Stomach smooth muscle (tissue), 2 donors: ENCODE results near the gene HUNK.

Experiments
- H3K27ac ChIP-seq: one replicate; pipeline ENCODE4 v1.7.0; 2013; ENCODE audit warnings: mild to moderate bottlenecking, low read length, inconsistent platforms
- H3K27me3 ChIP-seq, 2 donors: one replicate each; pipeline ENCODE4 v1.7.0; 2013; ENCODE audit warnings: low read length in 2 of 2; ENCODE audit not compliant: insufficient read depth in 2 of 2, control insufficient read depth in 1 of 2
- H3K36me3 ChIP-seq, 2 donors: one replicate each; pipeline ENCODE4 v1.7.0; 2013; ENCODE audit warnings: low read length in 2 of 2; ENCODE audit not compliant: control insufficient read depth in 2 of 2, insufficient read depth in 2 of 2
- H3K4me1 ChIP-seq: one replicate; pipeline ENCODE4 v1.7.0; 2013; ENCODE audit warnings: low read length; ENCODE audit not compliant: control insufficient read depth, insufficient read depth
- H3K4me3 ChIP-seq, 2 donors: one replicate each; pipeline ENCODE4 v1.7.0; 2013; ENCODE audit warnings: low read length in 2 of 2
- H3K9ac ChIP-seq, 2 donors: one replicate each; pipeline ENCODE4 v1.7.0; 2013; ENCODE audit warnings: low read length in 2 of 2, mild to moderate bottlenecking in 1 of 2
- H3K9me3 ChIP-seq, 2 donors: one replicate each; pipeline ENCODE4 v1.7.0; 2013; ENCODE audit warnings: low read length in 2 of 2; ENCODE audit not compliant: control insufficient read depth in 2 of 2
- donor health status: healthy.
- donor health status: Pancreatic carcinoma.

Gene HUNK

DNA sequence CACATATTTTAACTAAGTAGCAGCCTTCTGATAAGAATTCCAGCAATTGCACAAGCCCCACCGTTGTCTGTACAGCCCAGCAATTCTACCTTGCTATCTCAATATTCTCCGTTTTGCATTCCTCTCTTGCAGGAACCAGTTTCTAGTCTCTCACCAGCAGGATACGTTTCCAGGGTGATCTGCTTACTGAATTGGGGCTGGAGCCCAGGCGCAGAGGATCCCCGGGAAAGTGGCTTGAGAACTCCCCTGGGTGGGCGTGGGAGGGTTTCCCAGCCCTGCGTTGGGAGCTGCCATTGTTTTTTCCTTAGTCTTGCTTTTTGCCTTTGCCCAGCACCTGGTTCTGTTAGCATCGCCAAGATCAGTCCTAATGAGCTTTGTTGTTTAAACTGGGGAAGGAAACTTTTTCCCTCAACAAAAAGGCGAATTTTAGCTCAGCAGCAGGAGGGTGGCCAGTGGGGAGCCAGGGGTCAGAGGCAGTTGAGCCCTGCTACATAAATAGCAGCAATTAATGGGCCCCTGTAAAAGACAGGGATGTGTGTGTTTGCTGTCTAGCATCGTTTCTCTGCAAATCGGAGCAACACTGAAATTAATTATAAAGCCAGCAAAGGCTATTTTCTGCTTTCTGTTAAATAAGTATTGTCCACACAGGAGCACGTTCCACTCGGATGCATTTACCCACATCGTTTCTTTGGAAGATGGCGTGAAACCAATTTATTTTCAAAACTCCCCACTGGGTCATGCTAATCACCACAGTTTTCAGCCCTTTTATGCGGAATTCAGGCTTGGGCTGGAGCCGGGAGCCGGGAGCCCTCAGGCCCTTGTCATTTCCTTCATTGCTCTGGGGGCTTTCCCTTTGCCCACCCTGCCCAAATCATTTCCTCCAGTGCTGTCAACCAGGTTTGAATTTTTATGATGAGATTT lies 36.6 kb downstream of the HUNK start:
- H3K9me3 ChIP-seq = no peaks in the 10 kb centered on the region
- H3K9ac ChIP-seq = no peak overlapping the region
- no peak overlapping the region for H3K27ac ChIP-seq
- H3K36me3 ChIP-seq = no peaks in the 10 kb centered on the region
- no peak overlapping the region for H3K4me3 ChIP-seq
- H3K27me3 ChIP-seq = no peaks in the 10 kb centered on the region
- H3K4me1 ChIP-seq = peaks cover 2% of the 10 kb centered on the region

DNA sequence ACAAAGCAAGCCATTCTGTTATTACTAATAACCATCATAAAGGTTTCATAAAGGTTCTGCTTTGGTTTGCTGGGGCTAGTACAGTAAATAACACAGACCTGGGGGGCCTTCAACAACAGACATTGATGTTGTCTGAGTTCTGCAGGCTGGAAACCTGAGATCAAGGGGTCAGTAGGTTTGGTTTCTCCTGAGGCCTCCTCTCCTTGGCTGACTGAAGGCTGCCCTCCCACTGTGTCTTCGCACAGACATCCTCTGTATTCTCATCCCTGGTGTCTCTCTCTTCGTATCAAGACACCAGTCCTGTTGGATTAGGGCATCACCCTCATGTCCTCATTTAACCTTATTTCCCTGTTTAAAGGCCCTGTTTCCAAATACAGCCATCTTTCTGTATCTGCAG lies 37.3 kb downstream of the HUNK start:
- H3K27me3 ChIP-seq = no peaks in the 10 kb centered on the region
- H3K9ac ChIP-seq = no peak overlapping the region
- peaks cover 2% of the 10 kb centered on the region for H3K4me1 ChIP-seq
- no peaks in the 10 kb centered on the region for H3K9me3 ChIP-seq
- no peak overlapping the region for H3K4me3 ChIP-seq
- H3K36me3 ChIP-seq = no peaks in the 10 kb centered on the region
- H3K27ac ChIP-seq = no peak overlapping the region

DNA sequence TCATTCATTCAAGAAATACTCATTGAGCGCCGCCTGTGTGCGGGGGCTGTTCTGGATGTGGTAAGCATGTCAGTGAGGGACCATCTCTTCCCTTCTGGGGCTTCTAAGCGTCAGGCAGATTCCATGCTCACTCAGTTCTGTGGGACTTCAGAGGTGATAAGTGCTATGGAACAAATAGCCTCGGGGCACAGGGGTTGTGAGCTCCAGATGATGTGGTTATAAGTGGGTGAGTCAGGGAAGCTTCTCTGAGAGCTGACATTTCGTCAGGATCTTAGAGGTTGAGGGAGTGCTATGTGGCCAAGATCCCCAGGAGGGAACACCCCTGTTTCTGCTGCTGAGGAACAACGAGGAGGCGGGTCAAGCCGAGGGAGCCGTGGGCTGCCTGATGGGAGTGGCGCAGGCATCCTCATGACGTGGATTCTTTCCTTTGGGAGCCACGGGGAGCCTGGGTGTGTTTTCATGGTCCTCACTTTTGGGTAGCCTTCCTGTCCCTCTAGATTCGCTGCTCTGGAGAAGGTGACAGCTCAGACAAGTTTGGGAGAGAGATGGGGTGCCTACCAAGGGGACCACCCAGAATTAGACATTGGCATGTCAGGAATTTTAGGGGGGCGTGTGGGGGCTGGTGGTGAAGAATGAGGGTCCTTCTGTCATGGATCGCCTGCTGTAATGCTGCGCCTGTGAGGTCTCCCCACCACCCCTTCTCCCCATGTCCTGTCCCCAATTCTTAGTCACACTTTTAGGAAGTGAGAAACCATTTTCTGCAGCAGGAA lies 38.5 kb downstream of the HUNK start:
- no peak overlapping the region for H3K4me3 ChIP-seq
- no peak overlapping the region for H3K27ac ChIP-seq
- no peak overlapping the region for H3K9ac ChIP-seq
- H3K27me3 ChIP-seq = no peaks in the 10 kb centered on the region
- H3K36me3 ChIP-seq = no peaks in the 10 kb centered on the region
- H3K9me3 ChIP-seq = no peaks in the 10 kb centered on the region
- peaks cover 2% of the 10 kb centered on the region for H3K4me1 ChIP-seq

DNA sequence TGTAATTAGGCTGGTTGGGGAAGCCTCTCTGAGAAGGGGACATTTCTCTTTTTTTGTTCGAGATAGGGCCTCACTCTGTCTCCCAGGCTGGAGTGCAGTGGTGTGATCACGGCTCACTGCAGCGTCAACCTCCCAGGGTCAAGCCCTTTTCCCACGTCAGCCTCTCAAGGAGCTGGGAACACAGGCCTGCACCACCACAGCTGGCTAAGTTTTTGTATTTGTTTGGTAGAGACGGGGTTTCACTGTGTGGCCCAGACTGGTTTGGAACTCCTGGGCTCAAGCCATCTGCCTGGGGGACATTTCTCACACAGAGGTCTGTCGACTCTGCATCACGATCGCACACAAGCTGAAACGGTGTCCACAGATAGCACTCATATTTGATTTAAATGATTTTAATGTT lies 39.7 kb downstream of the HUNK start:
- H3K27me3 ChIP-seq = no peaks in the 10 kb centered on the region
- no peaks in the 10 kb centered on the region for H3K36me3 ChIP-seq
- no peak overlapping the region for H3K27ac ChIP-seq
- H3K4me1 ChIP-seq = peaks cover 2% of the 10 kb centered on the region
- no peak overlapping the region for H3K4me3 ChIP-seq
- no peak overlapping the region for H3K9ac ChIP-seq
- no peaks in the 10 kb centered on the region for H3K9me3 ChIP-seq

DNA sequence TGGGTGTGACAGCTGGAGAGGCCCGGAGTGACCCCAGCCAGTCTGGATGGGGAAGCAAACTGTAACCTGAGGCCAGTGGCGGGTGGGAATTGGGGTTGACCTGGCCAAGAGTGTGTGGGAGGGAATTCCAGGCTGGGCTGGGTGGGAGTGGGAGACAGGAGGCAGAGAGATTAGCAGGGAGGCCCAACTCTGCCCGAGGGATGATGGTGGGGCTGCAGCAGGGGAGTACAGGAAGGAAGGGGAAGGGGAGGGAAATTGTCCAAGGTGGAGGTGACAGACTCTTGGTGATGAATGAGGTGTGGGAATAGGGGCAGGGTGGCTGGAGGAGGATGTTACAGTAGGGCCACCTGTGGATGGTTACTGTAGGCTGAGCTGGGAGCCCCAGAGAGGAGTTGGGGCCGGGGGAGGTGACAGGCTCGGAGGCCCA lies 40.4 kb downstream of the HUNK start:
- Histone ChIP-seq H3K4me3 (no peak overlapping the region), H3K27ac (no peak overlapping the region), H3K36me3 (no peaks in the 10 kb centered on the region), H3K27me3 (no peaks in the 10 kb centered on the region), H3K4me1 (peaks cover 2% of the 10 kb centered on the region), H3K9me3 (no peaks in the 10 kb centered on the region), H3K9ac (no peak overlapping the region)

DNA sequence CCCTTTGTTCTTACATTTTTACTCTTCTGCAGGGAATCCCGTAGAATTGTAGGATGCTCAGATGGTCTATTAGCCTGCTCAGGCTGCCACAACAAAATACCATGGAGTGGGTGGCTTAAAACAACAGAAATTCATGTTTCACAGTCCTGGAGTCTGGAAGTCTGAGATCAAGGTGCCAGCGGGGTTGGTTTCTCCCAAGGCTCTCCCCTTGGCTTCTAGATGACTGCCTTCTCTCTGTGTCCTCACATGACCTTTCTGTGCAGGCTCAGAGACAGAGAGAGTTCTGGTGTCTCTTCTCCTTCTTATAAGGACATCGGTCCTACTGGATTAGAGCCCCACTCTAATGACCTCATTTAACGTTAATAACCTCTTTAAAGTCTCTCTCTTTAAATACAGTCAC lies 41.7 kb downstream of the HUNK start:
- no peaks in the 10 kb centered on the region for H3K9me3 ChIP-seq
- H3K27ac ChIP-seq = no peak overlapping the region
- H3K27me3 ChIP-seq = no peaks in the 10 kb centered on the region
- H3K36me3 ChIP-seq = no peaks in the 10 kb centered on the region
- H3K9ac ChIP-seq = no peak overlapping the region
- H3K4me1 ChIP-seq = no peaks in the 10 kb centered on the region
- no peak overlapping the region for H3K4me3 ChIP-seq

DNA sequence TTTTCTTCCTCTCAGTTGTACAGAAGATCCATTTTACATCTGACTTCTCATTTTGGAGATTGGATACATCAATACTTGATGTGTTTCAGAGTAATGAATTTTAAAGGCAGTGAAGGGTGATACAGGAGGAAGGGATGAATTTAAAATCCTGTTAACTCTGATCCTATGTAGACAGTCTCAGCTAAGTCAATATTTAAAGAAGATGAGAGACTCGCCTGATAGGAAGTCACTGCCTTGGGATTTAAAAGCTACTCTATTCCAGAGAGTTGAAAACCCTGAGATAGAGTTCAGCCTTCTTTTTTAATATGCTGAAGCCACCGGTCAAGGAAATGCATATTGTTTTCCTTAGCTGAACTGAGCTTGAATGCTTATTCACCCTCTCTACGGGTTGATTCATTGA lies 42.7 kb downstream of the HUNK start:
- H3K36me3 ChIP-seq = no peaks in the 10 kb centered on the region
- H3K4me1 ChIP-seq = no peaks in the 10 kb centered on the region
- no peak overlapping the region for H3K27ac ChIP-seq
- no peaks in the 10 kb centered on the region for H3K9me3 ChIP-seq
- H3K27me3 ChIP-seq = no peaks in the 10 kb centered on the region
- H3K9ac ChIP-seq = no peak overlapping the region
- no peak overlapping the region for H3K4me3 ChIP-seq

DNA sequence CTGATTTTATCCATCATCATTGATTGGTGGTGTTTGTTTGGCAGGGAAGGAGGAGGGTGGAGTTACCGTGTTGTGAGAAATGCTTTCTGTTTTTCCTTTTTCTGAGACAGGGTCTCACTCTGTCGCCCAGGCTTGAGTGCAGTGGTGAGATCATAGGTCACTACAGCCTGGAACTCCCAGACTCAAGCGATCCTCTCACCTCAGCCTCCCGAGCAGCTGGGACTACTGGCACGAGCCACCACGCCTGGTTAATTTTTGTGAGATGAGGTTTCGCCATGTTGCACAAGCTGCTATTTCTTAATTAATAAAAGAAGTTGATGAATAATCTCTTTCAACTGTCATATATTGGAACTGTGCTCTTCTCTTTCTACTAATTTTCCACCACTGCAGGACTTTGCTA lies 44.3 kb downstream of the HUNK start:
- H3K4me1 ChIP-seq = no peaks in the 10 kb centered on the region
- no peak overlapping the region for H3K9ac ChIP-seq
- no peaks in the 10 kb centered on the region for H3K9me3 ChIP-seq
- no peaks in the 10 kb centered on the region for H3K27me3 ChIP-seq
- H3K27ac ChIP-seq = no peak overlapping the region
- H3K36me3 ChIP-seq = no peaks in the 10 kb centered on the region
- no peak overlapping the region for H3K4me3 ChIP-seq

DNA sequence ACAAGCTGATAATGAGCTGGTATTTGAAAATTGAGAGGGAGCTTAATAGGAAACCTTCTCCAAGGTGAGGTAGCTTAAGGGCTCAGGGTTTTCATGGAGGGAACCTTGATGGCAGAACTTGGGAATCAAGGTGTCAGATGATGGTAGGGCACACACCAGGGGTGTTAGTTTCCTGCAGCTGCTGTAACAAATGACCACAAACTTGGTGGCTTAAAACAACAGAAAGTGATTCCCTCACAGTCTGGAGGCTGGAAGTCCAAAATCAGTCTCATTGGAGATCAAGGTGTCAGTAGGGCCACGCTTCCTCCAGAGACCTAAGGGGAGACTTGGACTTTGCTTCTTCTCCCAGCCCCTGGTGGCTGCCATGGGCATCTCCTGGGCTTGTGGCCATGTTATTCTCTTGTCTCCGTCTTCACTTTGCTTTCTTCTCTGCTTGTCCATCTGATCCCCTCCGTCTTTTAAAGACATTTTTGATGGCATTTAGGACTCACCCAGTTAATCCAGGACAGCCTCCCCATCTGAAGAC lies 45.5 kb downstream of the HUNK start:
- H3K9me3 ChIP-seq = no peaks in the 10 kb centered on the region
- no peak overlapping the region for H3K9ac ChIP-seq
- H3K27ac ChIP-seq = no peak overlapping the region
- H3K4me3 ChIP-seq = no peak overlapping the region
- no peaks in the 10 kb centered on the region for H3K4me1 ChIP-seq
- no peaks in the 10 kb centered on the region for H3K36me3 ChIP-seq
- H3K27me3 ChIP-seq = no peaks in the 10 kb centered on the region

DNA sequence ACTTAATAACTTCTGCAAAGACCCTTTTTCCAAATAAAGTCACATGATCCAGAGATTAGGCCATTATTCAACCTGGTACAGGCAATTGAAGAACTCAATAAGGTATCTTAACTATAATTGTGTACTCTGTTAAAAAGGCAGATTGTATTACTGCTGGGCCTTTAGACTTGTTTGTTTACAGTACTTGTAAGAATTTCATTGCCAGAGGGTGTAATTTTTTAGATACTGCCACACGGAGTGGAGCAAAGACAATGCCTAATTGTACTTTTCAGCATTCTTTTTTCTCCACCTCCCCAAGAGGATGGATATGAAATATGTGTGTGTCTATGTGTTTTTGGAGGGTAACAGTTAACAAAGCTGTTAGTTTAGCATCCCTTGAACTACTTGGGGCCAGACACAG lies 47.5 kb downstream of the HUNK start:
- Histone ChIP-seq H3K4me1 (no peaks in the 10 kb centered on the region), H3K36me3 (no peaks in the 10 kb centered on the region), H3K27ac (no peak overlapping the region), H3K4me3 (no peak overlapping the region), H3K9ac (no peak overlapping the region), H3K9me3 (no peaks in the 10 kb centered on the region), H3K27me3 (no peaks in the 10 kb centered on the region)
